ENCODE data around the gene MICAL2. TPM values are rescaled to one million over a fixed set of nuclear protein-coding genes. Genes with fewer than 3 reads are reported as not detected.

The MICAL2 gene
- total RNA-seq, 1 donor from 2014 or later = 10.0 TPM

DNA sequence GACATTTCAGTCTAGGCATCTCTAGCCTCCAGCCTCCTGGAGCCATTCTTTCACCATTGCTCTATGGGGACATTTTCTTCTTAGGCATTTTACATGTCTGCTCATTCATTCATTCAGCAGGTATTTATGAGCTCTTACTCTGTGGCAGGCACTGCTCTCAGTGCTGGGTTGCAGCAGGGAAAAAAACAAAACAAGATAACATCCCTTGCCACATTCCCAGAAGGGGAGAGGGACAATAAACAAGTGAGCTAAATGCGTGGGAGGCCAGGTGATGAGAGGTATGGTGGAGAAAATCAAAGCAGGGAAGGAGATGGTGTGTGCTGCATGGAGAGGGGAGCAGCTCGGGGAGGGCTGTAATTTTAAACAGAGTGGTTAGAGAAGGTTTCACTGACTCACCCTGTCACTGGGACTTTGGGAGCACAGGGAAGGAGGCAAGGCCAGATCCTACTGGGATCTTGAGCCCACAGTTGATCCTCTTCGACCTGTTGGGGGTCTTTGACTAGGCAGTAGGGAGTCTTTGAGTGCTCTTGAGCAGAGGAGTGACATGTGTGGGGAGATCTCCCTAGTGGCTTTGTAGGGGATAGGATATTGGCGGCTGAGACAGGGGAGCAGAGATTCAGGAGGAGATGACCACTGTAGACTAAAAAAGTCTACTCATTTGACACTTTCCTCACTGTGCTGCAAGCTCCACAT, 17.0 kb downstream of the MICAL2 start:
- no peak for DNase-seq (ENCODE audit: low spot score, unreplicated experiment)
- Mint-ChIP-seq H3K4me1 (ENCODE audit: low read depth) (peaks cover 5% of the 10 kb centered on the region), H3K4me3 (ENCODE audit: low read depth) (no peak overlapping the region), H3K27me3 (peaks cover 6% of the 10 kb centered on the region), H3K36me3 (ENCODE audit: insufficient read depth) (no peaks in the 10 kb centered on the region), H3K9me3 (ENCODE audit: low read depth) (no peaks in the 10 kb centered on the region), H3K27ac (no peak overlapping the region)
- TF ChIP-seq CTCF (IDR thresholded peaks at IDR 0.05; ENCODE audit: unreplicated experiment) = no peak

DNA sequence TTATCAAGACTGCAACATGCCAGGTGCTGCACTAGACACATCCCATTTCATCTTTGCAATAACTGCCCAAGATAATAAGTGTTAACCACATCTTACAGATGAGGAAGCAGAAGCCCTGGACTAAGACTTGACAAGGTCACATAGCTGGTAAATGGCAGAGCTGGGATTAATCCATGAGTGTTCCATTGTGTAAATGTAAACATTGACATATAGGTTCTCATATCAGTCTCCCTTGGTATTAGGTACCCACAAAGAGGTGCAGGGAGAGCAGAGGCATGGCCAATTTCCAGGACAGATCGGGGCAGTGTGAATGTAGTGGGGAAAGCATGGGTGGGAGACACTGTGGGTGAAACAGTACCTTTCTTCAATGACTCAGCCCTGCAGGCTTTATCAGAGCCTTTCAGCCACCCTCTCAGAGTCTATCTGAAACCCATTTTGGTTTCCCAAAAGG, 17.9 kb downstream of the MICAL2 start:
- H3K27ac Mint-ChIP-seq = no peak overlapping the region
- H3K4me1 Mint-ChIP-seq (ENCODE audit: low read depth) = peaks cover 5% of the 10 kb centered on the region
- H3K36me3 Mint-ChIP-seq (ENCODE audit: insufficient read depth) = no peaks in the 10 kb centered on the region
- no peak for TF ChIP-seq CTCF (IDR thresholded peaks at IDR 0.05; ENCODE audit: unreplicated experiment)
- H3K9me3 Mint-ChIP-seq (ENCODE audit: low read depth) = no peaks in the 10 kb centered on the region
- no peak overlapping the region for H3K4me3 Mint-ChIP-seq (ENCODE audit: low read depth)
- DNase-seq (ENCODE audit: low spot score, unreplicated experiment) = no peak
- H3K27me3 Mint-ChIP-seq = peaks cover 6% of the 10 kb centered on the region

- H3K36me3 Mint-ChIP-seq (ENCODE audit: insufficient read depth) = no peaks in the 10 kb centered on the region
- H3K27me3 Mint-ChIP-seq = peaks cover 3% of the 10 kb centered on the region
- H3K4me3 Mint-ChIP-seq (ENCODE audit: low read depth) = no peak overlapping the region
- no peaks in the 10 kb centered on the region for H3K9me3 Mint-ChIP-seq (ENCODE audit: low read depth)
- H3K4me1 Mint-ChIP-seq (ENCODE audit: low read depth) = peaks cover 5% of the 10 kb centered on the region
- no peak overlapping the region for H3K27ac Mint-ChIP-seq
- DNase-seq (ENCODE audit: low spot score, unreplicated experiment) = no peak
- TF ChIP-seq CTCF (IDR thresholded peaks at IDR 0.05; ENCODE audit: unreplicated experiment) = no peak
These were observed 18.8 kb downstream of the MICAL2 start for GRCh38 chr11:12129227-12129626.

GRCh38 chr11:12130180-12130980, 20.0 kb downstream of the MICAL2 start:
- Mint-ChIP-seq H3K9me3 (ENCODE audit: low read depth) (no peaks in the 10 kb centered on the region), H3K36me3 (ENCODE audit: insufficient read depth) (no peaks in the 10 kb centered on the region), H3K27ac (no peak overlapping the region), H3K4me3 (ENCODE audit: low read depth) (no peak overlapping the region), H3K27me3 (no peaks in the 10 kb centered on the region), H3K4me1 (ENCODE audit: low read depth) (peaks cover 5% of the 10 kb centered on the region)
- DNase-seq (ENCODE audit: low spot score, unreplicated experiment) = no peak
- no peak for TF ChIP-seq CTCF (IDR thresholded peaks at IDR 0.05; ENCODE audit: unreplicated experiment)

- no peak overlapping the region for H3K27ac Mint-ChIP-seq
These were observed 21.8 kb downstream of the MICAL2 start for GRCh38 chr11:12131943-12132789.

More at GRCh38 chr11:12131943-12132789, 21.8 kb downstream of the MICAL2 start:
- no peaks in the 10 kb centered on the region for H3K27me3 Mint-ChIP-seq
- no peaks in the 10 kb centered on the region for H3K36me3 Mint-ChIP-seq (ENCODE audit: insufficient read depth)
- peaks cover 2% of the 10 kb centered on the region for H3K4me1 Mint-ChIP-seq (ENCODE audit: low read depth)
- no peak overlapping the region for H3K4me3 Mint-ChIP-seq (ENCODE audit: low read depth)
- no peak for DNase-seq (ENCODE audit: low spot score, unreplicated experiment)
- no peak for TF ChIP-seq CTCF (IDR thresholded peaks at IDR 0.05; ENCODE audit: unreplicated experiment)
- H3K9me3 Mint-ChIP-seq (ENCODE audit: low read depth) = no peaks in the 10 kb centered on the region
